T47D (cell line): ENCODE results near the gene KCNK10.

Source experiments
- DNase-seq, 2 experiments: peaks; one replicate each; pipeline versions ENCODE4 v3.0.0 to v3.0.0-alpha.2; 2011 to 2012; ENCODE audit warnings: low read depth in 1 of 2, low spot score in 1 of 2
- JUND ChIP-seq: IDR thresholded peaks from 2 replicates; pipeline ENCODE4 v1.6.1; 2012; ENCODE audit warnings: low read depth
- in situ Hi-C: cut with HindIII; loops from 2 replicates; pipeline ENCODE4 v1.10.0; 2016; ENCODE audit warnings: low sequenced_read_pairs, low pct_unique_long_range_greater_than_20kb

The KCNK10 gene

GRCh38 chr14:88251650-88252049 lies 71.4 kb downstream of the KCNK10 start:
- no peak for DNase-seq
- in situ Hi-C loops = no loop called here
- TF ChIP-seq JUND = no peak

- in situ Hi-C loops = no loop called here
- DNase-seq = no peak
- no peak for TF ChIP-seq JUND
These were observed 73.8 kb downstream of the KCNK10 start for GRCh38 chr14:88249266-88249665.

GRCh38 chr14:88248606-88249005 lies 74.5 kb downstream of the KCNK10 start:
- no peak for DNase-seq

GRCh38 chr14:88247228-88247627 lies 75.8 kb downstream of the KCNK10 start:
- in situ Hi-C loops = no loop called here
- no peak for DNase-seq
- no peak for TF ChIP-seq JUND

More at GRCh38 chr14:88248606-88249005, 74.5 kb downstream of the KCNK10 start:
- in situ Hi-C loops = no loop called here
- TF ChIP-seq JUND = no peak

- in situ Hi-C loops = no loop called here
- no peak for DNase-seq
- TF ChIP-seq JUND = no peak
These were observed 77.7 kb downstream of the KCNK10 start for GRCh38 chr14:88245321-88245720.

GRCh38 chr14:88243946-88244345 lies 79.1 kb downstream of the KCNK10 start:
- in situ Hi-C loops = no loop called here
- no peak for TF ChIP-seq JUND
- DNase-seq = no peak

- no peak for DNase-seq
- in situ Hi-C loops = no loop called here
- TF ChIP-seq JUND = no peak
These were observed 80.6 kb downstream of the KCNK10 start for GRCh38 chr14:88242446-88242845.

- no peak for DNase-seq
- TF ChIP-seq JUND = no peak
- in situ Hi-C loops = no loop called here
These were observed 81.3 kb downstream of the KCNK10 start for GRCh38 chr14:88241810-88242209.

- in situ Hi-C loops = no loop called here
- TF ChIP-seq JUND = no peak
- DNase-seq = no peak
These were observed 88.6 kb downstream of the KCNK10 start for GRCh38 chr14:88234442-88234841.

GRCh38 chr14:88233915-88234314 lies 89.2 kb downstream of the KCNK10 start:
- TF ChIP-seq JUND = no peak
- in situ Hi-C loops = no loop called here
- DNase-seq = peak in 1 of 2 experiments; percentile 59

- TF ChIP-seq JUND = no peak
- in situ Hi-C loops = no loop called here
These were observed 90.3 kb downstream of the KCNK10 start for GRCh38 chr14:88232771-88233170.

GRCh38 chr14:88231603-88232002 lies 91.5 kb downstream of the KCNK10 start:
- in situ Hi-C loops = no loop called here
- TF ChIP-seq JUND = no peak
- DNase-seq = no peak

More at GRCh38 chr14:88232771-88233170, 90.3 kb downstream of the KCNK10 start:
- no peak for DNase-seq

- in situ Hi-C loops = no loop called here
- no peak for TF ChIP-seq JUND
- DNase-seq = no peak
These were observed 93.6 kb downstream of the KCNK10 start for GRCh38 chr14:88229428-88229827.

GRCh38 chr14:88228522-88229236 lies 94.4 kb downstream of the KCNK10 start:
- DNase-seq = no peak
- TF ChIP-seq JUND = no peak
- in situ Hi-C loops = no loop called here
